Epithelial cell of esophagus (primary cell): Measurements from ENCODE around the gene AGBL3.
"Not testable (repeated sequence)": the region's sequence is repeated elsewhere in the genome, so short reads cannot be mapped to it uniquely, and the experiment has no call there.

Source experiments
- DNase-seq: peaks from one replicate; pipeline ENCODE4 v3.0.0; 2010; ENCODE audit warnings: low read depth
- H3K4me3 ChIP-seq: 2 replicates; pipeline ENCODE4 v1.5.1; 2011; ENCODE audit warnings: mild to moderate bottlenecking, low read length, control low read depth
- CTCF ChIP-seq: IDR thresholded peaks from 2 replicates; pipeline ENCODE4 v1.5.1; 2011; ENCODE audit warnings: low read depth, mild to moderate bottlenecking, low read length, control low read depth, inconsistent platforms; ENCODE audit not compliant: insufficient read depth; ENCODE audit errors: missing control alignments

AGBL3 gene

GRCh38 chr7:134962270-134962780 is 24.0 kb upstream of the AGBL3 start:
- no peak for TF ChIP-seq CTCF
- H3K4me3 ChIP-seq = no peak overlapping the region
- DNase-seq = no peak

GRCh38 chr7:134963036-134963435 is 23.3 kb upstream of the AGBL3 start:
- no peak for DNase-seq
- H3K4me3 ChIP-seq = no peak overlapping the region
- TF ChIP-seq CTCF = no peak

- no peak for TF ChIP-seq CTCF
- no peak for DNase-seq
- H3K4me3 ChIP-seq = no peak overlapping the region
Observed at GRCh38 chr7:134966691-134967090, 19.6 kb upstream of the AGBL3 start.

GRCh38 chr7:134968110-134968509 is 18.2 kb upstream of the AGBL3 start:
- H3K4me3 ChIP-seq = no peak overlapping the region
- no peak for DNase-seq
- no peak for TF ChIP-seq CTCF

- DNase-seq, H3K4me3 ChIP-seq: not testable (repeated sequence)
Observed at GRCh38 chr7:134981645-134982044, 4.7 kb upstream of the AGBL3 start.

GRCh38 chr7:134985894-134986362 is 380 bp upstream of the AGBL3 start:
- no peak for DNase-seq
- H3K4me3 ChIP-seq = peak overlapping the region; percentile 84
- no peak for TF ChIP-seq CTCF

GRCh38 chr7:134988161-134988560 is 1.9 kb downstream of the AGBL3 start:
- no peak for DNase-seq
- H3K4me3 ChIP-seq = no peak overlapping the region
- TF ChIP-seq CTCF = no peak
